Right renal pelvis (tissue), 4 donors: Measurements from ENCODE around the gene DDHD1. TPM values are rescaled to one million over a fixed set of nuclear protein-coding genes. Genes with fewer than 3 reads are reported as not detected.
"Not testable (repeated sequence)": the region's sequence is repeated elsewhere in the genome, so short reads cannot be mapped to it uniquely, and the experiment has no call there.

Source experiments
- DNase-seq, 4 donors: peaks; one replicate each; pipeline ENCODE4 v3.0.0-alpha.2; 2013; ENCODE audit warnings: low read depth in 4 of 4, low spot score in 3 of 4, missing footprints in 1 of 4
- polyA plus RNA-seq, 4 donors: library from polyadenylated mRNA; unstranded; fragments of 120-200 nt; gene quantifications; one replicate each; pipeline ENCODE4 v1.2.1, GENCODE V29; 2013; ENCODE audit not compliant: insufficient read length in 4 of 4

The DDHD1 gene
- polyA plus RNA-seq, 4 donors, result 9.1 to 13.0 (median 11.0) TPM

DNA sequence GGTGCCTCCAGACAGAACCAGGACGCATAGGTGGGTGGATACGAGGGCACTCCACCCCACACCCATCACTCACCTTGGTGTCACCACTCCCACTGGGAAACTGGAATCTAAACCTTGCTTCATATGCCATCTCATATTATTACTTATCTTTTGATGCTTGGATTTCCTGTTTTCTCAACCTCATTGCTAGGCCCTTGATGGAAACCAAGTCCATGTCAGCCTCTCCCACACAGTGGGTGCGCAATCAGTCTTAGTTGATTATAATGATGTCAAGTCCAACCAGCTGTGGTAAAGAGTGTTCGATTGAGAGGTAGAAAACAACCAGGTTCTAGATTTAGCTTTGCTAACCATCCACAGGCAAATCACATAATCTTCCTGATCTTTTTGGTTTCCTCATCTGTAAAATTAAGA lies 584 bp upstream of the DDHD1 start:
- DNase-seq, result peak in 1 of 4 donors; percentile 1

DNA sequence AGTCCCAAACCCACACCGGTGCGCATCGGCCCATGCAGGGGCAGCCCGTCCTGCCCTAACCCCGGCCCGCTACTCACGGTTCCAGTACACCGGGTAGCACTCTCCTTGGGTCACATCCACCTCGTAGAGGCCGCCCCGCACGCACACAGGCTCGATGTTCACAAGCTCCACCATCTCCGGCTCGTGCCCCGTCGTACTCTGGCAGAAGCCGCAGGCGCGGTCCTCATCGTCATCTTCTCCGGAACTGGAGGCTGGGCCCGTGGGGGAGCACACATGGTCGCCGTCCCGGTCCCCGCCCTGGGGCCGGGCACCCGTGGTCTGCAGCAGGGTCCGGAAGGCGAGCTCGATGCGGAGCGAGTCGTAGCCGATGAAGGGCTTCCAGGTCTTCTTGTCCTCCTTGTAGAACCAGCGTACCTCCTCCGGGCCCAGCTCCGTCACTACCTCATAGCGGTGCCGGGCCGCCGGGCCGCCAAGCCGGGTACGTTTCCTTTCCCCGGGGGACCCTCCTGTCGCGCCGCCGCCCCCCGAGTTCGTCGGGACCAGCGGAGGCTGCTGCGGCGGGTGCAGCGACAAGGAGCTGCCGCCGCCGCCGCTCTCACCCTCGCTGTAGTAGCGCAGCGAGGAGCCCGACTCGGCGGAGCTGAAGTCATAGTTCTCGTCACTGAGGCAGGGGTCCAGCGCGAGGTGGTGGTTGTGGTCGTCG lies 788 bp downstream of the DDHD1 start:
- peak; percentile 5 to 47 (median 24) for DNase-seq

DNA sequence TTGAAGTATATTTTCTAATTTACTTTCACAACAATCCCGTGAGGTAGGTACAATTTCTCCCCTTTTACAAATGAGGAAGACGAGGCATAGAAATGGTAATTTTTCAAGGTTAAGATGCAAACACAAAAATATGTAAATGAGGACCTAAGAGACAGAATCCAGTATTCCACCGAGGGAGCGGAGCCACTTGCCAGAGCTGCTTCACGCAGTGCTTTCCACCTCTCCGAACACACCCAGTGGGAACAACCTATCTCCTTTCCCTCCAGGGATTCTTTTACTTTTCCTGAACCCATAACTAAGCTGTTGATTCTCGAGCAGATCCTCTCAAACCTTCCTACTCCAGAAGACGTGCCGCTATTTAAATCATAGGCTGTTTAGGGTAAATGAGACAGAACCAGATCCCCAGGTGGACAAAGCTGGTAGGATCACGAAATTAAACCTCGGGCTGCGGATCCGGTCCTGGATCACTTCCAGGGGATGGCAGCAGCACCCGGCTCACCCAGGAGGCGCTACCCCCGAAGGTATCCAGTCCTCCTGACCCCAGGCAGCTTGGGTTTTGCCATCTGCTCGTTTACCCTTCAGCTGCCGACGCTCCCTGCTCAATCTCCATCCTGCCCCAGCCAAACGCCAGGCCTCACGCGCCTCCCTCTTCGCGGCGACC lies 1.5 kb downstream of the DDHD1 start:
- peak; percentile 14 to 38 (median 16) for DNase-seq

DNA sequence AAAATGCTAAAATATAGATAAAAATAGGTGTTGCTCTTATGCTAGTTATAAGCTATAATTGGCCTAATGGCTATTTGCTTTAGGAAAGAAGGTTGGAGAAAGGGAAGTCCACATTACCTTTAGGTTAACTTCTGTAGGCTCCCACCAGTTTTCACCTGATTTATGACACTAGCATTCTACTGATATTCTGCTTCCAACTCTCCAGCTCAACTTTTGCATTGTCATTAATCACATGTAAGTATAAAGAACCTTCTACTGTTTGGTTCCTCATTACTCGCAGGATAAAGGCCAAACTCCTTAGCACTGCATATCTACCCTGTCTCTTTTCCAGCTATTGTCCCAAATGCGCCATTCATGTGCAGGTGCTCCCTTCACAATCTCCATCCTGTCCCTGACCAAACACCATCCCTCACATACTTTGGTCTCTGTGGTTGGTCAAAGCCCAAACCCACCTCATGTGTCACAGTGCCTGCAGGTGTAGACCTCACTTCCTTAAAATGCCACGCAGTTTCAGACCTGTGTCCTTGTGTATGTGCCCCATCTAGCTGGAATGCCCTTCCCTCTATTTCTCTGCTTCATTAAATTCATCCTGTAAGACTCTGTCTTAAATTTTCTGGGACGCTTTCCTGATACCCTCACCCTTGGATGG lies 3.3 kb downstream of the DDHD1 start:
- no peak for DNase-seq

DNA sequence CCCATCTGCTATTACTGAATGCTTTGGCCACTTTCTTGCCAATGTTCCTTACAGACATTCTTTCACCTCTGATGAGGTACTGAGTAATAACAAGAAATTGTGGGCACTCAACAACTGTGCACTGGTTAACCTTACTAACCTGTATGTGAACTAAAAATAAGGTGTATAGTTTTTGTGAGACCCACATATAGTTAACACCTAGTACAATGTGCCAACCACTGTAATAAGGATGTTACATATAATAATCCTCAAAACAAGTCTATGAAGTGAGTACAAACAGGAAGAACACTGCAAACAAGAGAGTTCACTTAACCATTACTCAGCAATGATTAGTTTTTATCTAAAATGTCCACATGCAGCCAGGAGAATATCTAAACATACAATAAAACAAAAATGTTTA lies 4.5 kb downstream of the DDHD1 start:
- DNase-seq, result no peak

DNA sequence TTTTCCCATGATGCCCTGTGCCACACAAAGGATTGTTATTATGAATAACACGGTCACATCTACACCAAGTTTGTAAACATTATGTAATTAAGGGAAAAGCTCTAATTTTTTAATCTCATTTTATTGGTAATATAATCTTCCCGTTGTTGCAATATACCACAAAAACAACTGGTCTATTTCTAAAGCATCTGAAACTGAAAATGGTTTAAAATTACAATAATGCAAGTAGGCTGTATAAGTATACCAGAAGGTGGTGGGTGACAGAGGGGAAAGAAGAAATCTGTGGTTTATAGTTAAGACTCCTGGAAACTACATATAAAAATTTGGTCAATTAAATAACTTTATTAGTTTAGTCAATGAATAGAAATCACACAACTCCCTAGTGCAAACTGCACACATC lies 5.2 kb downstream of the DDHD1 start:
- no peak for DNase-seq

DNA sequence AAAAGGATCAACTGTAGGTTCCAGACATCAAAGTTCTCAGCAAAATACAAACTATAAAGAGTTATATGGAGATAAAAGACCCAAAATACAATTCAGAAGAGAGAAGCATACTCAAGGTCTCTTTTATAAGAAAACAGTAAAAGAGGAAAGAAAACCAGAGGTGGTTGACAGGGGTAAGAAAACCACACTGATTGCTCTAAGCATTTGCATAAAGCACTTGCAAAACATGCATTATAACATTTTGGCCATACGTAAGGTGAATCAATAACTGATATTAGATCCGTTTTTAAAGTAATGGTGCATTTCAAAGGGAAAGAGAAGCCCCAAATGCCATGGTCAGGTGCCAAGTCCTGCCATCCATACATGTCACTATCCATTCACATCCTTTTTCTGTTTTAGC lies 5.9 kb downstream of the DDHD1 start:
- no peak for DNase-seq

DNA sequence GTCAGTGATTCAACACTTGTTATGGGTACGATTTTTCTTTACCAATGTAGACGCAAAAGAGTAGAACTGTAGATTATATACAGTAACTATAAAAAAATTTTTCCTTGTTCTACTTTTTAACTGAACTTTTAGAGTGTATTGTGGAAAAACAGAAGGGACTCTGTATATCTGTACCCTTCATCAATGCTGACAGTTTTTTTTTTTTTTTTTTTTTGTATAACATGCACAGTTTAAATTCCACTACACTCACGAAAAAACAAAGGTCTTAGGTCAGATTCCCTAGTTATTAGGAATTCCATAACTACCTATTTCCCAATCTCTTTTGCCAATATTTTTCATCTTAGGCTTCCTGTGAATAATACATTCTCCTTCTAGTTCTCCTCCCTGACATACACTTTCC lies 6.4 kb downstream of the DDHD1 start:
- DNase-seq, result no peak

DNA sequence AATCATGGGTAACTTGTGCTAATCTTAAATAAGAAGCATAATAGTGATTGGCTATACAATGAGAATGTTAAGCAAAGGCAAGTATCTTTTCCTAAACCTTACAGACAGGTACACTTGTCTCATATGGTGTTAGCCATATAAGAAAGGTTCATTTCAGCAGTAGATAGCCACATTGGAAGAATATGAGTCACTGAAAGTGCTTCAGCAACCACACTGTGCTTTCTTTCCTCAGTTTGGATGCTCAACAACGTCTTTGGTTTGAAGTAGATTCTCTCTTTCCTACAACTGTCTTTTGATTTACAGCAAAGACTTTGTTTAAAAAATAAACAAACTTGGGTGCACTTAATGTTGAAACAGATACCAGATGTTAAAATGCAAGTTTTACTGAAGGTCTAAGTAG lies 8.9 kb downstream of the DDHD1 start:
- no peak for DNase-seq

DNA sequence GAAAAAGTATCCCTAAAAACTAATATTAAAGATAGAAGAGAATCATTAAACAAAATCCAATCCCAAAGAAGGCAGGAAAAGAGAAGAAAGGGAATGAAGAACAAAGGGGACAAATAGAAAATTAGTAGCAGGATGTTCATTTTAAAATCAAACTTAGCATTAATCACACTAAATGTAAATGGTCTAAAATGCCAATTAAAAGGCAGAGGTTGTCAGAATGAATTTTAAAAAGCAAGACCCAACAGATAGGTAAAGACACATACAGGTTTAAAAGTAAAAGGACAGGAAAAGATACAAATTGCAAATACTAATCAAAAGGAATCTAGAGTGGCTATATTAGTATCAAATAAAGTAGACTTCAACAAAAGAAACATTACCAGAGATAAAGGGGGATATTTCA lies 12.5 kb downstream of the DDHD1 start:
- no peak for DNase-seq

DNA sequence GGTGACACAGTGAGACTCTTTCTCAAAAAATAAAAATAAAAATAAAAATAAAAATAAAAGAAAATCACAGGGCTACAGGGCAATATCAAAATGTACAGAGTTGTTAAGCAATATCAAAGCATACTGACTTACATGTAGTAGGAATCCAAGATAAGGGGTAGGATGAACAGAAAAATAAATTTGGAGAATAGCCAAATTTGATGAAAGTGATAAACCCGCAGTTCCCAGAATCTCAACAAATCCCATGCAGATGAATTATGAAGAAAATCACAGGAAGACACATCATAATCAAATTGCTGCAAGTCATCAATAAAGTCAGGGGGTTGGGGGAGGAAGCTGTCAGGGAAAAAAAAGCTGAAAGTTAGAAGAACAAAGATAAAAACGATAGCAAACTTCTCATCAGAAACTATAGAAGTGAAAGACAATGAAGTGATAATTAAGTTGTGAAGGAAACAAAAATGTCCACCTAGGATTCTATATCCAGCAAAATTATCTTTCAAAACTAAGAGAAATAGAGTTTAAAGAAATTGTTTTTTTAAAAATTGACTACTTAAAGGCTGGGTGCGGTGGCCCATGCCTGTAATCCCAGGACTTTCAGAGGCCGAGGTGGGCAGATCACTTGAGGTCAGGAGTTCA lies 15.4 kb downstream of the DDHD1 start:
- no peak for DNase-seq

DNA sequence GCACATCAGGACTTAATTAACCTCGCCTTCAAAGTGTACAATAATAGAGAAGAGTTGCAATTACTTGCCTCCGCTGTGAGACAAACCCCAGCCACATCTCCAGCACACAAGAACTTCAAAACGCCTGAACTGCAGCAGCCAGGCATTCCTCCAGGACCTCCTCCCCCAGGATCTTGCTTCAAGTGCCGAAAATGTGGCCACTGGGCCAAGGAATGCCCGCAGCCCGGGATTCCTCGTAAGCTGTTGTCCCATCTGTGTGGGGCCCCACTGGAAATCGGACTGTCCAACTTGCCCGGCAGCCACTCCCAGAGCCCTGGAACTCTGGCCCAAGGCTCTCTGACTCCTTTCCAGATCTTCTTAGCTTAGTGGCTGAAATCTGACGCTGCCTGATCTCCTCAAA lies 22.6 kb downstream of the DDHD1 start:
- not testable (repeated sequence) for DNase-seq

DNA sequence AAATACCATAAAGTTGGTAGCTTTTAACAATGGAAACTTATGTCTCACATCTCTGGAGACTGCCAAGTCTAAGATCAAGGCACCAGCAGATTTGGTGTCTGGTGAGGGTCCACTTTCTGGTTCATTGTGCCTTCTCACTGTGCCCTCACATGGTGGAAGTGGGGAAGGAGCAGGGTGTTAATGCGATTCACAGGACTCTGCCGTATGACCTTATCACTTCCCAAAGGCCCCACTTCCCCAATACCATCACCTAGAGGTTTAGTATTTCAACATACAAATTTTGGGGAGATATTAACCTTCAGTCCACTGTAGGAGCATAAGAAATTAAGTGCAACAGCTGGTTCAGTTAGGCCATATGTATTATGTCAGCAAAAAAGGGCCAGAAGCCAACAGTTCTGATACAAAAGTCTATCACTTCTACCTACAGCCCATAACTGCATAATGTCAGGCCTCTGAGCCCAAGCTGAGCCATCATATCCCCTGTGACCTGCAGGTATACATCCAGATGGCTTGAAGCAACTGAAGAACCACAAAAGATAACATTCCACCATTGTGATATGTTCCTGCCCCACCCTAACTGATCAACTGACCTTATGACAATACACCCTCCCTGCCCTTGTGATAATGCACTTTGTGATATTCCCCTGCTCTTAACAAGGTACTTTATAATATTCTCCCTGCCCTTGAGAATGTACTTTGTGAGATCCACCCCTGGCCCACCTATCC lies 24.7 kb downstream of the DDHD1 start:
- no peak for DNase-seq

DNA sequence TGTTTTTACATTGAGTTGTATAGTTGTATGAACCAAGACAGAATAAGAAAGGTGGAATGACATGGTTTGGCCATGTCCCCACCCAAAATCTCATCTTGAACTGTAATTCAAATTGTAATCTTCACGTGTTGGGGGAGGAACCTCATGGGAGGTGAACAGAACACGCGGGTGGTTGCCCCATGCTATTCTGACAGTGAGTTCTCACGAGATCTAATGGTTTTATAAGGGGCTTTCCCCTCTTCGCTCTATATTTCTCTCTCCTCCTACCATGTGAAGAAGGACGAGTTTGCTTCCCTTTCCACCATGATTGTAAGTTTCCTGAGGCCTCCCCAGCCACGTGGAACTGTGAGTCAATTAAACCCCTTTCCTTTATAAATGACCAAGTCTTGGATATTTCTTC lies 25.3 kb downstream of the DDHD1 start:
- DNase-seq, result no peak

DNA sequence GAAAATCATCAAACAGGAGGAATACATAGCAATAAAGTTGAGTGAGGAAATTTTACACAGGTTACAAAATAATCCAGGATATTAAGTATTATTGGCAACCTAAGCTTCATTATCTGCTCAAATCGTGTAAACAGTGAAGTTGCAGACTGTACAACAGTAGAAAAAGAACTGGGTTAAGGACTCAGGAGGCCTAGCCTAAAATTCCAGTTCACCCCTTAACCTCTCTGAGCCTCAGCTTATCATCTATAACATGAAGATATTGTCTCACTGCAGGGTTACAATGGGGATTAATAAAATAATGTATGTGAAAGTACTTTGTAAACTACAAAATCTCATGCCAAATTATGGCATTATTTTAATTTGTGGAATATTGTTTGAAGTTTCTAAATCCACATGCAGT lies 26.0 kb downstream of the DDHD1 start:
- DNase-seq, result no peak

DNA sequence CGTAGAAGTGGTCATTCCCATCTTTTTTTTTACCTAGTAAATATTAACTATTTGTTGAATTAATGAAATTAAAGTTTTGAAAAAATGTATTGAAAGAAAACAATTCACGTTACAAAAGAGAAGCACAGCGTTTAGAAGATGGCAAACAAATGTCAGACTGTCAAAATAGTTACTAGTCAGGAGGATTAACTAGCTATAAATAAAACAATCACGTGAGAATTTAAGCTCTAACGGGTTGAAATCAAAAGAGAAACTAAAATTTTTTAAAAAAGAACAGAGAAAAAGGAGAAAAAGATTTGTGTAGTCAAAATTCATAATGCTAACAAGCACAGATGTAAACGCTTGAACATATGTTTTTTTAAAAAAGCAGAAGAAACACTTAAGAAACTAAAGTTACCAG lies 26.4 kb downstream of the DDHD1 start:
- no peak for DNase-seq

DNA sequence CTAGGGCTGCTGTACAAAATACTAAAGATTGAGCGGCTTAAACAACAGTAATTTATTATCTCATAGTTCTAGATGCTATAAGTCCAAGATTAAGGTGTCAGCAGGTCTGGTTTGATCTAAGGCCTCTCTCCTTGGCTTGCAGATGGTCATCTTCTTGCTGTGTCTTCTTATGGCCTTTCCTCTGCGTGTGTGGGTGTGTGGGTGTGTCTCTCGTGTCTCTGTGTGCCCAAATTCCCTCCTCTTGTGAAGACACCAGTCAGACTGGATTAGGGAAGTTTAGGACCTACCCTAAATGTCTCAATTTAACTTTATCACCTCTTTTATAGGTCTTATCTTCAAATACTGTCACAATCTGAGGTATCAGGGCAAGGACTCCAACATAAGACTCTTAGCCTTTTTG lies 28.3 kb downstream of the DDHD1 start:
- no peak for DNase-seq

DNA sequence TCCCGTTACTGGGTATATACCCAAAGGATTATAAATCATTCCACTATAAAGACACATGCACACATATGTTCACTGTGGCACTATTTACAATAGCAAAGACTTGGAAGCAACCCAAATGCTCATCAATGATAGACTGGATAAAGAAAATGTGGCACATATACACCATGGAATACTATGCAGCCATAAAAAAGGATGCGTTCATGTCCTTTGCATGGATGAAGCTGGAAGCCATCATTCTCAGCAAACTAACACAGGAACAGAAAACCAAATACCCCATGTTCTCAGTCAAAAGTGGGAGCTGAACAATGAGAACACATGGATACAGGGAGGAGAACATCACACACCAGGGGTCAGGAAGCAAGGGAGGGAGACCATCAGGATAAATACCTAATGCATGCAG lies 31.7 kb downstream of the DDHD1 start:
- DNase-seq, result not testable (repeated sequence)

DNA sequence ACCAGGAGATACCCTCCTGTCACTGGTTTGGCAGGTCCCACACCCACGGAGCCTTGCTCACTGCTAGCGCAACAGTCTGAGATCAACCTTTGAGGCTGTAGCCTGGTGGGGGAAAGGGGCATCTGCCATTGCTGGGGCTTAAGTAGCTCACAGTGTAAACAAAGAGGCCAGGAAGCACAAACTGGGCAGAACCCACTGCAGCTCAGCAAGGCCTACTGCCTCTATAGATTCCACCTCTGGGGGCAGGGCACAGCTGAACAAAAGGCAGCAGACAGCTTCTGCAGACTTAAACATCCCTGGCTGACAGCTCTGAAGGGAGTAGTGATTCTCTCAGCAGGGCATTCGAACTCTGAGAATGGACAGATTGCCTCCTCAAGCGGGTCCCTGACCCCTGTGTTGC lies 35.6 kb downstream of the DDHD1 start:
- DNase-seq, result not testable (repeated sequence)

DNA sequence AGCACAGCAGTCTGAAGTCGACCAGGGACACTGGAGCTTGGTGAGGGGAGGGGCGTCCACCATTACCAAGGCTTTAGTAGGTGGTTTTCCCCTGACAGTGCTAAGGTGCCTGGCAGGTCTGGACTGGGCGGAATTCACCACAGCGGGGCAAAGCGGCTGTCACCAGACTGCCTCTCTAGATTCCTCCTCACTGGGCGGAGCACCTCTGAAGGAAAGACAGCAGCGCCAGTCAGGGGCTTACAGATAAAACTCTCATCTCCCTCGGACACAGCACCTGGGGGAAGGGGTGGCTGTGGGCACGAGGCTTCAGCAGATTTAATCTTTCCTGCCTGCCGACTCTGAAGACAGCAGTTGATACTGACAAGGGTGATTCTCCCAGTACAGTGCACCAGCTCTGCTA lies 39.1 kb downstream of the DDHD1 start:
- DNase-seq, result no peak

DNA sequence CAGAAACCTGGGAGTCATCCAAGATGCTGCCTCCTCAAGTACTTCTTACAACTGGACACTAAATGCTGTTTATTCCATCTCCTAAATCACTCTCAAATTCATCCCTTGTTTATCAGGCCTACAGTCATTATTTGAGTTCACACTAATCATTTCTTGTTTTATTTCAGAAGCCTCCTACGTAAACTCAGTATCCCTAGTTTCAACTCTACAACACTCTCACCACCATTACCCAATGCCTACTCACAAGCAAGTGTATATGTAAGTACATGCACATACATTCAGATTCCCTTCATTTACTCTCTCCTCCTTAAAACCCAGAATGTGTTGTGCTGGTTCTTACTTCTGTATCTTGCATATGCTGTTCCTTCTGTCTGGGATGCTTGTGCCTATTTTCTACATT lies 43.0 kb downstream of the DDHD1 start:
- DNase-seq, result no peak
